Pericardium fibroblast (primary cell): ENCODE results near the gene TIA1. TPM values are rescaled to one million over a fixed set of nuclear protein-coding genes. Genes with fewer than 3 reads are reported as not detected.

Experiments used
- total RNA-seq: library from RNA; depleted of rRNA; stranded (reverse); fragments of >200 nt; gene quantifications from 2 replicates; pipeline ENCODE4 v1.2.3, GENCODE V29; 2015

Gene TIA1, protein sequence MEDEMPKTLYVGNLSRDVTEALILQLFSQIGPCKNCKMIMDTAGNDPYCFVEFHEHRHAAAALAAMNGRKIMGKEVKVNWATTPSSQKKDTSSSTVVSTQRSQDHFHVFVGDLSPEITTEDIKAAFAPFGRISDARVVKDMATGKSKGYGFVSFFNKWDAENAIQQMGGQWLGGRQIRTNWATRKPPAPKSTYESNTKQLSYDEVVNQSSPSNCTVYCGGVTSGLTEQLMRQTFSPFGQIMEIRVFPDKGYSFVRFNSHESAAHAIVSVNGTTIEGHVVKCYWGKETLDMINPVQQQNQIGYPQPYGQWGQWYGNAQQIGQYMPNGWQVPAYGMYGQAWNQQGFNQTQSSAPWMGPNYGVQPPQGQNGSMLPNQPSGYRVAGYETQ
- total RNA-seq = 19.3 and 34.6 TPM in 2 replicates

DNA sequence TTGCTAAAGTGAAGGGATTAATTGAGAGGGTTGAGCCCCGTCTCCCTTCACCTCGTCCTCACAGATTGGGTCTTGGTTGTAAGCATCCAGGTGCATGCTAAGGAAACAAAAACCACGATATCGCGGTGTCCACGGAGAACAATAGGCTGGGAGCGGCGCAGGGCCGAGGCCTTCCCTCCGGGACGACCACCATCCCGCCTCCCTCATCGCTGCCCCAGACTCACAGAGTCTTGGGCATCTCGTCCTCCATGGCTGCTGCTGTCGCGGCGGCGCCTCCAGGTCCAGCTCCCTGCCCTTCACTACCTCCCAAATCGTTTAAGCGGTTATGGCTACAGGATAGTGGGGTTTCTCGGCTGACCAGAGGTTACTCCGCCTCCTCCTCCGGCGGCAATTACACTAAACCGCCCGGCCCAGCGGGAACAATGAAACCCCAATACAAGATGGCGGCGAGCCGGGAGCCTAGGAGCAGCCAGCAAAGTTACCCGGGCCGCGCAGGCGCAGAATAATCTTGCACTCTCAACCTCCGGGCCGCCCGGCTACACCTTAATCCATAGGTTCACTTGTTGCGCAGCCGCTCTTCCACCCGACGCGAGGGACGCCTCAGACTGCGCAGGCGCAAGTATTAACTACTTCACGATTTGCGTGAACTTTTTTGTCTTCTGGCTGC is at the start of gene TIA1:
TIA1 (minus strand) TSS at position 448 of the 667 bp plus-strand sequence; CDS start at position 250, 198 bp downstream.

DNA sequence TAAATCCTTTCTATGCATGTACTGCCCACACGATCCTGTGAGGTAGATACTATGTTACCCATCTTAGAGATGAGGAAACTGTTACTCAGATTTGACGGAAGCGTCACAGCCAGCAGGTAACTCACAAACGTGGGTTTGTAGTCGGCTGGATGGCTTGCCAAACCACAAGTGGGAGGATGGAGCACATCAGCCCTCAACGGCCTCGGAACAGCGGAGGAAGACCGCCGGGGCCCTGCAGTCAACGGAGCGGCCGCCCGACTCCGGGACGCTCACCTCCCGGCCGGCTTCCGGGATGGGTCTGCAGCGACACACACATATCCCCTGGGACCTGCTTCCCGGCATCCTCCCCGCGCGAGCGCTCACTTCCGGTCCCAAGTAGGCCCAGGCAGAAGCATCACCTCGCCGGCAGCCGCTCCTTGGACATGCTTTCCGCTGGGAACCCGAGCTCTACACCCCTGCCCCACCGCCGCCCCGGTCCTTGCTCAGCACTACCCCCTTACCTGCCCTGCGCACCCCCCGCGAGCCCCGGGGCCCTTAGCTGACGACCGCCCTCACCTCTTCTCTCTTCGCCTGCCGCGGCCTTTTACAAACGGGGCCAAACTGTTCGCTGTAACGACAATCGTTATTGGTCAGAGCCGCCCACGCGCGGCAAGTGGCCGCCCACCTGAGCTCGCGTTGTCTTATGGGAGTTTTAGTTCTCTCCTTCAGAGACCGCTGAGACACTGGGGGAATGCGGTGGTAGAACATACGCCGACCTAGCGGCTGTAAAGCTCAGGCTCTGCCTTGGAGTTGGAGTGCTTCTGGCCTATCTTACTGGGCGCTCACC is 57.8 kb downstream of the TIA1 start, which contains the start of gene C2orf42:
C2orf42 (minus strand) TSS at position 602 of the 826 bp plus-strand sequence. CDS start 9,034 bp downstream, outside the sequence.

Other genes starting within 250 kb of the TIA1 start
- gene PCBP1, start 161.2 kb downstream of the TIA1 start, total RNA-seq = 78.4 and 78.8 TPM in 2 replicates
- gene C2orf42, start 57.6 kb downstream of the TIA1 start, total RNA-seq = 11.1 and 19.0 TPM in 2 replicates
- 87.9 and 94.3 TPM in 2 replicates for gene PCYOX1, start 9.5 kb upstream of the TIA1 start, total RNA-seq
- 70.2 and 77.4 TPM in 2 replicates for gene SNRPG, start 45.1 kb upstream of the TIA1 start, total RNA-seq
- gene FAM136A, start 53.4 kb upstream of the TIA1 start, total RNA-seq = 16.9 and 25.8 TPM in 2 replicates